NCI-H2029 (cell line): ENCODE measurements around the gene DMXL2.
"Not testable (repeated sequence)": the region's sequence is repeated elsewhere in the genome, so short reads cannot be mapped to it uniquely, and the experiment has no call there.

Experiments
- DNase-seq: peaks from one replicate; lab custom pipeline; 2025; lab: John Stamatoyannopoulos, UW

DMXL2 gene, protein sequence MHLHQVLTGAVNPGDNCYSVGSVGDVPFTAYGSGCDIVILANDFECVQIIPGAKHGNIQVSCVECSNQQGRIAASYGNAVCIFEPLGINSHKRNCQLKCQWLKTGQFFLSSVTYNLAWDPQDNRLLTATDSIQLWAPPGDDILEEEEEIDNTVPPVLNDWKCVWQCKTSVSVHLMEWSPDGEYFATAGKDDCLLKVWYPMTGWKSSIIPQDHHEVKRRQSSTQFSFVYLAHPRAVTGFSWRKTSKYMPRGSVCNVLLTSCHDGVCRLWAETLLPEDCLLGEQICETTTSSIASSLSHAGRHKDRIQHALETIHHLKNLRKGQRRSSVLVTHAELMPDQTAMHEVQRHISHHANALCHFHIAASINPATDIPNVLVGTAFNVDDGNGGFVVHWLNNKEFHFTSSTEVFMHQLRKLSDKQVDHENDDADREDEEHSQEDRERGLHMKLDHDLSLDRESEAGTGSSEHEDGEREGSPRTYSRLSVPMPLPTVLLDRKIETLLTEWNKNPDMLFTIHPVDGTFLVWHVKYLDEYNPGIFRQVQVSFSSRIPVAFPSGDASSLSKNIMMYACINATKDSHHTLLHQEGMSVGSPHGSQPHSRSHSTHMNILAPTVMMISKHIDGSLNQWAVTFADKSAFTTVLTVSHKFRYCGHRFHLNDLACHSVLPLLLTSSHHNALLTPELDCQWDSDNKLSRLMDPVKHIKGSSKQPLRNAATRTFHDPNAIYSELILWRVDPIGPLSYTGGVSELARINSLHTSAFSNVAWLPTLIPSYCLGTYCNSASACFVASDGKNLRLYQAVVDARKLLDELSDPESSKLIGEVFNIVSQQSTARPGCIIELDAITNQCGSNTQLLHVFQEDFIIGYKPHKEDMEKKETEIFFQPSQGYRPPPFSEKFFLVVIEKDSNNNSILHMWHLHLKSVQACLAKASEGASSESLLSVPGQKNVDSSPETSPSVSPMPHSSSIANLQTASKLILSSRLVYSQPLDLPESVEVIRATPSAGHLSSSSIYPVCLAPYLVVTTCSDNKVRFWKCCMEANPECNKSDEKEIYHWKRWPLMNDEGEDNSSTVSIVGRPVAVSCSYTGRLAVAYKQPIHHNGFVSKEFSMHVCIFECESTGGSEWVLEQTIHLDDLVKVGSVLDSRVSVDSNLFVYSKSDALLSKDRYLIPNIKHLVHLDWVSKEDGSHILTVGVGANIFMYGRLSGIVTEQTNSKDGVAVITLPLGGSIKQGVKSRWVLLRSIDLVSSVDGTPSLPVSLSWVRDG (N-terminal part only)

DNA sequence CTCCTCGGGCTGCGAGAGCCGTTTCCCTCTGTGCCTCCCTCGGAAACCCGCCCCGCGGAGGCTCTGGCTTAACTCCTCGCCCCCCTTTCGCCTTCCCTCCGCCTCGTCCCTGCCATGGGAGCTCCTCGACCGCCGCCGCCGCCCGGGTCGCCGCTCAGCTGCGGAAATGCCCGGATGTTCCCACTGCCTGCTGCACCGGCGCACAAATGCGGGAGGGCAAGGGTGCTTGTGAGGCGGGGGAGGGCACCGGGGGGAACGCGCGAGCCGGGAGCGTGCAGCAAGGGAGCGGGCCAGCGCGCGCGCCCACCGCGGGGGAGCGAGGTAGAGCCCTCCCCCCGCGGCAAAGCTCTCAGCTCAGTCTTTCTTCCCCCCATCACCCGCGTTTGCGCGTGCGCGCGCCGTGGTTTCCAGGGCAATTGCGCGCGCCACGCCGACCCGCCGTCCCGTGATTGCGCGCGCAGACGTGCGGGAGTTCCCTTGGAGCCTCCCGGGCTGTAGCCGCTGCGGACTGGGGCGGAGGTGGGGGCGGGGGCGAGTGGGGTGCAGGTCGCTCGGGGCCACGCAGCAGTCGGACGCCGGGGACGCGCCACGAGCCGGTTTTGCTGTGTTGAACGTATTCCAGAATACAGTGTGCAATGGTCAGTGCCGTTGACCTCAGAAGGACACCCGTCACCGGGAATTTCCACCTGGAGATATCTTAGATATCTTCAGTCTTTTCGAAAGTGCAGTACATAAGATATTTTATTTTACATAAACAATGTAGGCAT, at the start of gene DMXL2:
TSS of gene DMXL2 (minus strand) at position 168 of the 767 bp plus-strand sequence. CDS start 226 bp downstream, outside the sequence.
- DNase-seq, result peak; percentile 57

DNA sequence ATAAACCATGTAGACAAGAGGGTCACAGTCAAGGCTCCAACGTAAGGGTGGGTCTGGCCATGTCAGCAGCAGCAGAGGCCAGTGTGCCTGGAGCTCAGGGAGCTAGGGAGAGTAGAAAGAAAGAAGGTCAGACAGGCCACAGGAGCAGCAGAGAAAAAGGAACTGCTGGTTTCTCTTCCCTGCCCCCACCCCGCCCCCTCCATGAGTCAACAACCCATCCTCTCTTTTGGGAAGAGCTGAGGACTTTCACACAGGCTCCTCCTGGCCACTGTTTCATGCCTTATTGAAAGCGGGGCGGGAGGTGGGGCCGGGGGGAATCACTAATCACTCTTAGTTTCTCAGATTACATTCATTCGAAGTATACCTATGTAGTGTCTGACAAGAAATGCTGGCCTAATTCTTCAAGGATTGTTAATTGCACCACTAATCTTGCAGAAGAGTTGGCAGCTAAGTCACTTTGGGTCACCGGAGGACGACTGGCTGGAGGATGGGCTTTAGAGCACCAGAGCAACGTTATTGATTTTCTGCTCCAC, 49.6 kb upstream of the DMXL2 start:
- DNase-seq, result no peak

DNA sequence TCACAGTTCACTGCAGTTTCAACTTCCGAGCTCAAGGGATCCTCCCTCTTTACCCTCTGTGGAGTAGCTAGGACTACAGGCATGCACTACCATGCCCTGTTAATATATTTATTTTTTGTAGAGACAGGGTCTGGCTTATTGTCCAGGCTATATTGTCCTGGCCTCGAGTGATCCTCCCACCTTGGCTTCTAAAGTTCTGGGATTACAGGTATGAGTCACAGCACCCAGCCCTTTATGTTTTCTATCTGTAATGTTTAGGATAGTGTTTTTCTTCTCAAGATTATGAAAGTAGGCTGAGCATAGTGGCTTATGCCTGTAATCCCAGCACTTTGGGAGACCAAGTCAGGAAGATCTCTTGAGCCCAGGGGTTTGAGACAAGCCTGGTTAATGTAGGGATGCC, 46.8 kb upstream of the DMXL2 start:
- DNase-seq, result no peak

DNA sequence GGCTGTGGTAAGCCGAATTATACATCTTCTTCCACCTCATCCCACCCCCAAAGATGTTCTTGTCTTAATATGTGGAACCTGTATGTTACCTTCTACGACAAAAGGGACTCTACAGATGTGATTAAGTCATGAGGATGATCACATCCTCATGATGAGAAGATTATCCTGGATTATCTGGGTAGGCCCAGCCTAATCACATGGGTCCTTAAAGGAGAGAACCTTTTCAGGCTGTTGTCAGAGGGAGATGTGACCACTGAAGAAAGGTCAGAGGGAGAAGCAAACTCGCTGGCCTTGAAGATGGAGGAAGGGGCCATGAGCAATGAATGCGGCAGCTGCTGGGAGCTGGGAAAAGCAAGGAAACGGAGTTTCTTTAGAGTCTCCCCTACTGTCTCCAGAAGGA, 45.9 kb upstream of the DMXL2 start:
- no peak for DNase-seq

DNA sequence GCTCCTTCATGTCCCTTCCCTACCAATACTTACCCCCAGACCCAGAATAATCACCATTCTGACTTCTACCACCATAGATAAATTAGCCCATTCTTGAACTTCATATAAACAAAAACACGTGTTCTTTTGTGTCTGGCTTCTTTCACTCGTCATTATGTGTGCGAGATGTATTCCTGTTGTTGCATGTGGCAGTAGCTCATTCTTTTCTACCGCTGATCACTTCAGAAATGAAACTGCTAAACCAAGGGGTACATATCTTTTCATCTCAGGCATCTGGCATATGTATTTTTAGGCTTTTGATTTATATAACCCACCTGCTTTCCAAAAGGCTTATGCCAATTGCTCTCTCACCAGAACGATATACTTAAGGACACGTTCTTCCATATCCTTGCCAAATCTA, 44.9 kb upstream of the DMXL2 start:
- no peak for DNase-seq

DNA sequence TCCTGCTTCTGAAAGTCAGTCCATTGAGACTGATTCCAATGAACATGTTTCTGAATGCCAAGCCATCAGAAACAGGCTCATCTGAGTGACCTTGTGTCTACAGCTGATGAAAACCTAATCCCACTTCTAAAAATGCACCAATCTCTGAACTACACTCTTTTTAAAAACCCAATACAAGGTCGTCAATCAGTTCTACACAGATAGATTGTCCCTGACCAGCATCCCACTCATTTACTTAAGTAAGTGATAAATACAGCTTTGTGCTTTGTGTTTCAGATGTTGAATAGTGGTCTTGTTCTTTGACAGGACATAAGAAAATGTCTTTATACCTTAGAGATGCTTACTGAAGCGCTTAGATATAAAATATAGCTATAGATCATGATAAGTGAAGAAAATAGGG, 38.5 kb upstream of the DMXL2 start:
- DNase-seq, result no peak

DNA sequence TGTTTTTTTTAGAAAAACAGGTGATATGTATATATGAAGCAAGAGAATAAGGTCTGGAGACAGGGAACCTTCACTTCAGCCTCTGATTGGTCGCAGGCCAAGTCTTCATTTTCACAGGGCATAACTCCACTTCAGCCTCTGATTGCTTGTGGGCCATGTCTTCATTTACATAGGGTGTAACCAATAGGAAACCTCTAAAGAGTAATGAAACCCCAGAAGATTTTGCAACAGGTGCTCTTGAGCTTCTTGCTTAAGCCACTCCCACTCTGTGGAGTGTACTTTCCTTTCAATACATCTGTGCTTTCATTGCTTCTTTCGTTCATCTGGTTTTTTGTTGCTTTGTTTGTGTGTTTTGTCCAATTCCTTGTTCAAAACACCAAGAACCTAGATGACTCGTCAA, 36.1 kb upstream of the DMXL2 start:
- no peak for DNase-seq

DNA sequence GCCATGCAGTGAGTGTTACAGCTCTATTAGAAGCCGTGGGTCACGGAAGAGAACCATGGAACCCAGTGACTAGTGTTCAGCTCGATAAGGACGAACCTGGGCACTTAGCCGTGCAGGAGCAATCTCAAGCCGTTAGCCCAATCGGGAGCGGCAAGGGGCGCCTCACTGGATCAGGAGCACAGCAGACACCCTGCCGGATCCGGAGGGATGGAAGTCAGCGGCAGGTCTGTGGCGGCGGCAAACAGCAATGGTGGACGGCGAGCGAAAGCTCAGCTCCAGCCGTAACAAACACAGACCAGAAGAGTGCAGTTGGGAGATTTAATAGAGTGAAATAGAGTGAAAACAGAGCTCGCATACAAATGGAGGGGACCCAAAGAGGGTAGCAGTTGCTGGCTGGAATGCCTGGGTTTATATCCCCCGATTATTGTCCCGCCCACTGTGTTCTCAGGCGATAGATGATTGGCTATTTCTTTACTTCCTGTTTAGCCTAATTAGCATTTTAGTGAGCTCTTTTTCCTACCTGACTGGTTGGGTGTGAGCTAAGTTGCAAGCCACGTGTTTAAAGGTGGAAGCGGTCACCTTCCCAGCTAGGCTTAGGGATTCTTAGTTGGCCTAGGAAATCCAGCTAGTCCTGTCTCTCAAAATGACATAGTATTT, 33.0 kb upstream of the DMXL2 start:
- not testable (repeated sequence) for DNase-seq

DNA sequence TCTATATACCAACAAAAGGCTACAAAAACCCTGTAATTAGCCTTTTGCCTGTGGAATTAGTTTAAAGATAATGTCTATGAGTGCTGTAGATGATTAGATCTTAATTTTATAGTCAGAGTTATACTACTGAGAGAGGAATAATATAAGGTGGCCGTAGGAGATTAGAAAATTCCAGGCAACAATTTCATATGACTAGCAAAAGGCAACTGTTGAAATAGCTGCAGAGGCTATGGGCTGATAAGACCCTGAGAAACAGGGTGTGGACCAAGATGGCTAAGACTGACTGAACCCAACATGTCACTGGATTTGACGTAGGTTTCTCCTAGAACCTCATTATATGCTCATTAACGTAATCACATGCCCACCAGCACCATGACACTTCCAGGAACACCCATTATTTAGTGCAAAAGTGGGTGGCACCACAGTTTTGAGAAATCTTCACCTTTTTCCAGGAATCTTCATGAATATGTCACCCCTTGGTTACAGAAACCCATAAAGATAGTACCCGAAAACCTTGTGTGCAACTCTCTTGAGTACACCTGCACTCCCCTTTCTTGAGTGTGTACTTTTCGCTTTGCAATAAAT, 29.6 kb upstream of the DMXL2 start:
- DNase-seq, result no peak

DNA sequence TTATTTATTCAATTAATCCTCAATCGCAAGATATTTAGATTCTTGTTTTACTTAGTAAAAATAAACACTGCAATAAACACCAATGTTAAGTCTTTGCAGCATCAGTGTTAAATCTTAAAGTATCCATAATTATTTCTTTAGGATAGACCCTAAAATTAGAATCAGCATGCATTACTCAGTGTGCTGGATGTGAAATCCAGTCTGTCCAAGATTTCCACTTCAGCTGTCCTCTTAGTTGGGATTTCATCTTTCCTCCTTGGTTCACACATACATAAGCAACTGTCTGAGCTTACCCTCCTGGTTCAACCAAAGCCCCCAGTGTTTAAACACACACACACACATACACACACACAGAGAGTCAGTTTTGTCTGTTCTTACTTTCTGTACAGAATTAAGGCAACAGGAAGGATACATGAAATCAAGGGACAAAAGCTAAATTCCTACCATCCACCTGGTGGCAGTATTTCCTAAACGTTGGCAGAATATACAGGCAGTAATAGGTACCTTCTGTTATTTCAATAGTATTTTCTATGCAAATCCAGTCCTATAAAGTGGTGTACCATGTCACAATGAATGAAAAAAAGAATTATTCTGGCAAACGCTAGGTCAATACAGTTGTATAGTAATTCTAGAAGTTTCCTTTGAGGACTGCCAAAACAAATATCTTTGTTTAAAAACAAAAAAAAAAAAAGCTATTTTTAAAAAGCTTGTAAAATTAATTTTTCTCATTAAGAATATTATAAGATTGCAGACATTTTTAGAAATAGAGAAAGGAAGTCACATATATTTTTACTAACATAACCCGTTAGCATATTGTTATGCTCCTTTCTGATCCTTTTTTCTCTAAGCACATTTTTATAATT, 27.3 kb upstream of the DMXL2 start:
- DNase-seq, result peak; percentile 46

DNA sequence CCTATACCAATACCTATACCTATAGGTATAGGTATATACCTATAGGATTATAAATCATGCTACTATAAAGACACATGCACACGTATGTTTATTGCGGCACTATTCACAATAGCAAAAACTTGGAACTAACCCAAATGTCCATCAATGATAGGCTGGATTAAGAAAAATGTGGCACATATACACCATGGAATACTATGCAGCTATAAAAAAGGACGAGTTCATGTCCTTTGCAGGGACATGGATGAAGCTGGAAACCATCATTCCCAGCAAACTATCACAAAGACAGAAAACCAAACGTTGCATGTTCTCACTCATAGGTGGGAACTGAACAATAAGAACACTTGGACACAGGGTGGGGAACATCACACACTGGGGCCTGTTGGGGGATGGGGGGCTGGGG, 26.1 kb upstream of the DMXL2 start:
- not testable (repeated sequence) for DNase-seq

DNA sequence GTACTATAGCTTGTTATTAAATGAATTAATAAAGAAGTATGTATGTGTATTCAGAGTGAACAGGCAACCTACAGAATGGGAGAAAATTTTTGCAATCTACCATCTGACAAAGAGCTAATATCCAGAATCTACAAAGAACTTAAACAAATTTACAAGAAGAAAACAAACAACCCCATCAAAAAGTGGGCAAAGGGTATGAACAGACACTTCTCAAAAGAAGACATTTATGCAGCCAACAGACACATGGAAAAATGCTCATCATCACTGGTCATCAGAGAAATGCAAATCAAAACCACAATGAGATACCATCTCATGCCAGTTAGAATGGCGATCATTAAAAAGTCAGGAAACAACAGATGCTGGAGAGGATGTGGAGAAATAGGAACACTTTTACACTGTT, 25.5 kb upstream of the DMXL2 start:
- DNase-seq, result not testable (repeated sequence)

DNA sequence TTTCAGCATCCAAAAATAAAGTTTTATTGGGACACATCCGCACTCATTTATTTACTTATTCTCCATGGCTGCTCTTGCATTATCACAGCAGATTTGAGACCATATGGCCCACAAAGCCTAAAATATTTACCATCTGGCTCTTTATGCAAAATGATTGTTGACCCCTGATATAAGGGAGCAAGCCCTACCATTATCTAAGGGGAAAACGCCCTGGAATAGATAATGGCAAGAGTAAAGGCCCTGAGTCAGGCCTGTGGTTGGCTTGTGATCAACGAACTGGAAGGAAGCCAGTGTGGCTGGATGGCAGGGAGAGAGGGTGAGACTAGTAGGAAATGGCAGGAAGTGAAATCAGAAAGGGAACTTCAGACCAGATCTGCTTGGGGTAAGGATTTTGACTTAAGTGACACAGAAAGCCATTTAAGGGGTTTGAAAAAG, 24.6 kb upstream of the DMXL2 start:
- DNase-seq, result peak; percentile 10

DNA sequence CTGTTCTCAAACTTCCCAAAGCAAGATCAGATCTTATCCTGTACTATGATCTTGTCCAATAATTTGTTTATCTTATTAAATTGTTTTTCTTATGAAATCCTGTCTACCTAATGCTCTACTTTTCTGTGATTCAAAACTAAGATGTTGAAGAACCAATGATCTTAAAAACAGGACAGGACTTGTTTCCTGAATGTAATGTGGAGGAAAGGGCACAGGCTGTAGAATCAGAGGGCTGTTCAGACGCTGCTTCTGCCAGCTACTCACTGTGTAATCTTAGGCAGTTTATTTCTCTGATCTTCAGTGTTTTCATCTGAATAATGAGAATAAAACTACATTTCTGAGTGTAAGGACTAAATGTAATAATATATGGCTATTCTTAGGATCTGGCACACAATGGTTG, 20.1 kb upstream of the DMXL2 start:
- no peak for DNase-seq

DNA sequence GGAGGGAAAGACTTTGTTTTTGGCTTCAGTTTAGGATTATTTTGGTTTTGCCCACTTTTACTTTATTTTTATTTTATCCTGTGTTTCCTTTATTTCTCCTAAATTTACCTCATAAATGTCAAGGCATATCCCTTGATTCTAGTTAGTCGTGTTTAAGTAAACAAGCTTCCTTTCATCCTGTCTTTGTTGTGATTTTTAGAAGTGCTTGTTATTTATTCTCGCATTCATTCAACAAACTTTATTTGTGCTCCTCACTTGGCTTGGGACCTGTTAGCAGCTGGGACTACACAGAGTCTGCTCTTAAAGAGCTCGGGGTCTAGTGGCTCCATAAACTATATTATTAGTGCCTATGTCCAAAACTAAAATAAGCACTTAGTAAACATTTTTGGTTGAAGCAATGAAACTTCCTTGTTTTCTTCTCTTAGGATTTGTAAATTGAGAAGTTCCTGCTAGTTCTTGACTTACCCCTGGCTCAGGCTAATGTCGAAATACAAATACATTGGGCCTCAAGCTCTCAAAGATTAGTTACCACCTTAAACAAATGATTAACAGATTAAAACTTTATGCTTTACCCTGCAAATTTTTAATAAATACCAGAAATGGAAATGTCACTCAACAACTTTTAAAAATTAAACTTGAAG, 19.0 kb upstream of the DMXL2 start:
- no peak for DNase-seq

DNA sequence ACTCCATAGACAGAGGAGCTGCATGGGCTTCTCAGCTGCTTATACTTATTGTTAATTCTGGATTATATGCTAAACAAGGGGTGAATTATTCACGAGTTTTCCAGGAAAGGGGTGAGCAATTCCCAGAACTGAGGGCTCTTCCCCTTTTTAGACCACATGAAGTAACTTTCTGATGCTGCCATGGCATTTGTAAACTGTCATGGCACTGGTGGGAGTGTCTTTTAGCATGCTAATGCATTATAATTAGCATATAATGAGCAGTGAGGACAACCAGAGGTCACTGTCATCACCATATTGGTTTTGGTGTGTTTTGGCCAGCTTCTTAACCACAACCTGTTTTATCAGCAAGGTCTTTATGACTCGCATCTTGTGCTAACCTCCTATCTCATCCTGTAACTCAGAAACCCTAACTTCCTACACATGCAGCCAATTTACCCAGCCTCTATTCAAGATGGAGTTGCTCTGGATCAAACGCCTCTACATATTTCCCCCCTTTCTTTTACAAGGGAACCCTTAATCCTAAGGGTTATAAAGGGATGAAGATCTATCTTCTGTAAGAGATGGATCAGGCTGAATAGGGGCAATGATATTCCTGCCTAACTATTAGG, 12.1 kb upstream of the DMXL2 start:
- no peak for DNase-seq

DNA sequence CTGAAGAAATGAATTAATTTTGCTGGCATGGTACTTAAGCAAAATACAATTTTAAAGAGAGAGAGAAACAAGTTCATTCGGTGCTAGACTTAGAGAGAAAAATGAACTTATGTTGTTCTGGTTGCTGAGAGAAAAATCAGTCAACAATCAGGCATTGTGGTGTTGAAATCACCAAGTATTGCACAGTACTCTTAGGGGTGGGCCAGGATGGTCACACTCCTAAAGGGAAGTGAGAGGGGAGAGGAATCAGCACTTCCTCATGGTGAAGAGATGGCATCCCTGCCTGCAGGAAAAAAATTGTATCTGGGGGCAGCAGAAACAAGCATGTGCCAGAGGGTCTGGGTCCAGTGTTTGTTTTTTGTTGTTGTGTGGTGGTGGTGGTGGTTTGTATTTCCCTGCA, 7.0 kb upstream of the DMXL2 start:
- no peak for DNase-seq

DNA sequence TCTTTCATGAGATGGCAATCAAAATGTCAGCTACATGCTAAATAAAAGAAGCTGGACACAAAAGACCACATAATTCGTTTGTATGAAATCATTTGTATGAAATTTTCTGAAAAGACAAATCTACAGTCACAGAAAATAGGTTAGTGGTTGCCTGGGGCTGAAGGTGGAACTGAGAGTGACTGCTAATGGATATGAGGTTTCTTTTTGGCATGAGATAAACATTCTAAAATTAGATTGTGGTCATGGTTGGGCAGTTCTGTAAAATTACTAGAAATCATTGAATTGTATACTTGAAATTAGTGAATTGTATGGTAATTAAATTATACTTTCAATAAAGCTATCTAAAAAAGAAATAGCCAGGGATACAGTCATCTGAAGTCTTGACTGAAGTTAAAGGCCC, 2.7 kb upstream of the DMXL2 start:
- DNase-seq, result no peak
